ENCODE results near the gene FAM186B.
A peak's percentile ranks its signal among the peaks of the same experiment; 100 is the strongest.

DNA sequence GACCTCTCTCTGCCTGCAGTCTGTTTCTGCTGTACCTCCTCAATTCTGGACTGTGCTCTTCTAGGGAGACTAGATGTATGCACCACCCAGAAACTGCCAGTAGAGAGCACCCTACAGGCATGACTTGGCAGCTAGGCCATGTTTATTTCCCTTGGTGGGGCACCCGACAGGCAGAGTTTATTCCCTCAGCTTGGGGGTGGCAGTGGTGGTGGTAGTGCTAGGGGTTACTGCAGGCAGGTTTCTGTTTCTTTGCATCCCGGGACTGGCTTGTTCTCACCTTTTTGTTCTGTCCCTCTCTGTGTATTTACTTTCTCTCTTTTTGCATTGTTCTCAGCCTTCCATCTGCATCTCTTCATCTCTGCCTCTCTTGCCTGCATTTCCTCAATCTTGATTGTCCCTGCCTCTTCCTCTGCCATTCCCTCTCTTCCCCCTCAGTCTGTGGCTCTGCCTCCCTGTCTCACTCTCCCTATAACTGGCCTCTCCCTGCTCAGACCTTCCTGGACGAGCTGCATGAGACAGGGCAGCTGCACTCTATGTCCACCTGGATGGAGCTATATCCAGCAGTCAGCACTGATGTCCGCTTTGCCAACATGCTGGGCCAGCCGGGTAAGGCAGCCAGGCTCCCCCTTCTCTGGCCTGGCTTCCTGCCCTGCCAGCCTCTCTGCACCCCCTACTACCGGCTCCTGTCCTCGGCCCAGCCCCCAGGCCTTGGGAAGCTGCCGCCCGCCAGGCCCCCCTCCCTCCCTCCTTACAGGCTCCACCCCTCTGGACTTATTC, 31.7 kb upstream of the FAM186B start:
- TF ChIP-seq, protein P1, sequence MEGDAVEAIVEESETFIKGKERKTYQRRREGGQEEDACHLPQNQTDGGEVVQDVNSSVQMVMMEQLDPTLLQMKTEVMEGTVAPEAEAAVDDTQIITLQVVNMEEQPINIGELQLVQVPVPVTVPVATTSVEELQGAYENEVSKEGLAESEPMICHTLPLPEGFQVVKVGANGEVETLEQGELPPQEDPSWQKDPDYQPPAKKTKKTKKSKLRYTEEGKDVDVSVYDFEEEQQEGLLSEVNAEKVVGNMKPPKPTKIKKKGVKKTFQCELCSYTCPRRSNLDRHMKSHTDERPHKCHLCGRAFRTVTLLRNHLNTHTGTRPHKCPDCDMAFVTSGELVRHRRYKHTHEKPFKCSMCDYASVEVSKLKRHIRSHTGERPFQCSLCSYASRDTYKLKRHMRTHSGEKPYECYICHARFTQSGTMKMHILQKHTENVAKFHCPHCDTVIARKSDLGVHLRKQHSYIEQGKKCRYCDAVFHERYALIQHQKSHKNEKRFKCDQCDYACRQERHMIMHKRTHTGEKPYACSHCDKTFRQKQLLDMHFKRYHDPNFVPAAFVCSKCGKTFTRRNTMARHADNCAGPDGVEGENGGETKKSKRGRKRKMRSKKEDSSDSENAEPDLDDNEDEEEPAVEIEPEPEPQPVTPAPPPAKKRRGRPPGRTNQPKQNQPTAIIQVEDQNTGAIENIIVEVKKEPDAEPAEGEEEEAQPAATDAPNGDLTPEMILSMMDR (IDR thresholded peaks at IDR 0.05), result peak; percentile 30 to 70 (median 56)
- no peak for TF ChIP-seq POLR2A (IDR thresholded peaks at IDR 0.05)

Measured in Peyer's patch (tissue), 4 donors.